ENCODE results near the gene CDH13.

DNA sequence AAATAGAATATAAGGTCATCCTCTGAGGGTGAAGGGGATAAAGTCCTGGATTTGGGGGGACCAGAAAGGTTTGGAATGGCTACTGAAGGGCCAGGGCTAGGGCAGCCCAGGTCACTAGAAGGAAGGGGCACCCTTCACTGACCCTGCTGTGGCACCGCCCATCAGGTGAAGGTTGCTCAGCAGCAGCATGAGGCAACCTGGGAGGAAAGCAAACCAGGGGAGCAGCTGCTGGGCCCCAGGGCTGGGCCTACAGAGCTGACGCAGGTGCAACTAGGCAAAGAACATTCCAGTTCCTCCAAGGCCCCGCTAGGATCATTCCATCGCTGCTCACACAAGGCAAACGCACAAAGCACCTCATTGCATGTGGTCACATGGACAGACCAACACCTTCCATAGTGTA is 1177.6 kb downstream of the CDH13 start:
- TF ChIP-seq, protein P1, sequence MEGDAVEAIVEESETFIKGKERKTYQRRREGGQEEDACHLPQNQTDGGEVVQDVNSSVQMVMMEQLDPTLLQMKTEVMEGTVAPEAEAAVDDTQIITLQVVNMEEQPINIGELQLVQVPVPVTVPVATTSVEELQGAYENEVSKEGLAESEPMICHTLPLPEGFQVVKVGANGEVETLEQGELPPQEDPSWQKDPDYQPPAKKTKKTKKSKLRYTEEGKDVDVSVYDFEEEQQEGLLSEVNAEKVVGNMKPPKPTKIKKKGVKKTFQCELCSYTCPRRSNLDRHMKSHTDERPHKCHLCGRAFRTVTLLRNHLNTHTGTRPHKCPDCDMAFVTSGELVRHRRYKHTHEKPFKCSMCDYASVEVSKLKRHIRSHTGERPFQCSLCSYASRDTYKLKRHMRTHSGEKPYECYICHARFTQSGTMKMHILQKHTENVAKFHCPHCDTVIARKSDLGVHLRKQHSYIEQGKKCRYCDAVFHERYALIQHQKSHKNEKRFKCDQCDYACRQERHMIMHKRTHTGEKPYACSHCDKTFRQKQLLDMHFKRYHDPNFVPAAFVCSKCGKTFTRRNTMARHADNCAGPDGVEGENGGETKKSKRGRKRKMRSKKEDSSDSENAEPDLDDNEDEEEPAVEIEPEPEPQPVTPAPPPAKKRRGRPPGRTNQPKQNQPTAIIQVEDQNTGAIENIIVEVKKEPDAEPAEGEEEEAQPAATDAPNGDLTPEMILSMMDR (conservative IDR thresholded peaks at IDR 0.05): no peak
- no peak for TF ChIP-seq ZFX (IDR thresholded peaks at IDR 0.05)
